A549 treated with Mapracorat at 1 μM for 4 hours (cell line): ENCODE results near the gene QPCT. TPM values are rescaled to one million over a fixed set of nuclear protein-coding genes. Genes with fewer than 3 reads are reported as not detected.

Source experiments
- total RNA-seq: library from RNA; stranded (reverse); fragments of 200-300 nt; extraction: Qiagen RNA extraction; gene quantifications from 5 replicates; pipeline ENCODE4 v1.2.3, GENCODE V29; 2022

Gene QPCT
- 20.4 to 22.7 TPM (median 21.6 TPM) in 5 replicates for total RNA-seq

DNA sequence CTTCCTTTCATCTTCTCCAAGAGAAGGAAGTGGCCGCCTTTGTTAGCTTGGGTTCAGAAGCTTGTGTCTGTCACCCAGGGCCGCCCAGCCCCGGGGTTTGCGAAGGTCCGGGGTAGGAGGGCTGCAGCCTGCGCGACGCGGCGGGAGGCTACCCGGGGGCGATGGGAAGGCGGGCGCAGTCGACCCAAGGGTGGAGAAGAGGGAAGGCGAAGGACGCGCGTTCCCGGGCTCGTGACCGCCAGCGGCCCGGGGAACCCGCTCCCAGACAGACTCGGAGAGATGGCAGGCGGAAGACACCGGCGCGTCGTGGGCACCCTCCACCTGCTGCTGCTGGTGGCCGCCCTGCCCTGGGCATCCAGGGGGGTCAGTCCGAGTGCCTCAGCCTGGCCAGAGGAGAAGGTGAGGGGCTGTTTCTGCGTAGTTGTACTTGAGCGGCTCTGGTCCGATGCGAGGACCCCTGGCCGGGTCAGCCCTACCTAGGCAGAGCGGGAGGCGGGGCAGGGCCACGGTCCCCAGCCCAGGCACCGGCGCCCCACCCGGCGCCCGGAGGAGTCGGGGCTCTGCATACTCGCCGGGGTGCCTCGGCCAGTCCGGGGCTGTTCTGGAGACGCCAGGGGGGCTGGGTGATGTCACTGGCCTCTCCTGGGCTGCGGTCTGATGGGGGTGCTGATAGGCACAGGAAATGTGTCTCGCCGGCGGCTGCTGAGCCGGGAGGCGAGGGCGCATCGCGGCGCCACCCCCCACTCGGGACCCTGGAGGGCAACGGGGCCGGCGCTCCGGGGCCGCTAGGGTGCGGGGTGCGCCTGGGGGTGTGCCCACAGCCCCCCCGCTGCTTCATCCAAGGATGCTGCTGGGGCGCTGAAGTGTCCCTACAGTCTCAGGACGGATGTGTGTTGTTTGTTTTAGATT lies at the start of gene QPCT:
TSS of gene QPCT (plus strand) at position 178 of the 909 bp plus-strand sequence. CDS start at position 280, 102 bp downstream.

DNA sequence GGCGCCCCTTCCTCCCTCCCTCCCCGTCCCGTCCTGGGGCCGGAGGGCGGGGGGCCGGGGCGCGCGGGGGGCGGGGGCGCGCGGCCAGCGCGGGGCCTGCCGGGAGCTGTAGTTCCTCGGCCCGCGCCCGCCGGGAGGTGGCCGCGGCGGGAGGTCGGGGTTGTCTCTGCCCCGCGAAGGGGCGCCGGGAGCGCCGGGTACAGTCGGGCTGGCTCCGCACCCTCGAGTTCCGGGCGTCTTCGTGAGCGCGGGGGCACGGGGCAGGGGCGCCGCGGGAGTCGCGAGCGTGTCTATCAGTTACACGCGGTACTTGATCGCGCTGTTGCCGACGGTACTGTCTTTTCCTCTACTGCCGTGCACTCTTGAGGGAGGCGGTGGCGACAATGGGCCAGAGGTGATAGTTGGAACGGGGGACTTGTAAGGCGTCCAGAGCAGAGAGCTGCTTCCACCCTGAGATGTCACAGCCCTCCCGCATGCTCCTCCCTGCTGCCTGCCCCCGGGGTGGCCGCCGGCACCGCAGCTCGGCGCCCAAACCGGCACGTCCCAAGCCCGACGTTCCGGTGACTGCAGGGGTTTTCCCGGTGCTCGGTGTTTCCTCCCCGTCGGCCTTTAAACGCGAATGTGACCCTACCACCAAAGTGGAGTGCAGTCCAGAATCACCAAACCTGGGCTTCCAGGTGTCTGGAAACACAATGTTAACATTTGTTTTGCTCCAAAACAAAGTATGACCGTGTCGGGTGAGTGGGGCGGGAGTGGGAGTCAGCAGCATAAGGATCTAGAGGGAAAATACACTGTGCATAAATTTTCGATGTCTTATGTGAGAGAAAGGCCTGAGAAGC lies 19.4 kb upstream of the QPCT start, which contains the start of gene PRKD3:
TSS of gene PRKD3 (minus strand) at position 48 of the 839 bp plus-strand sequence. CDS start 8,309 bp downstream, outside the sequence.

Other genes with a start within 250 kb of the QPCT start
- 15.0 to 25.1 TPM (median 22.6 TPM) in 5 replicates for gene EIF2AK2, start 187.7 kb upstream of the QPCT start, total RNA-seq
- not detected in 5 replicates for gene SULT6B1, start 156.0 kb upstream of the QPCT start, total RNA-seq
- 38.3 to 43.0 TPM (median 40.4 TPM) in 5 replicates for gene CEBPZOS, start 148.1 kb upstream of the QPCT start, total RNA-seq
- 65.3 to 80.9 TPM (median 71.0 TPM) in 5 replicates for gene CEBPZ, start 113.0 kb upstream of the QPCT start, total RNA-seq
- 17.0 to 22.3 TPM (median 18.9 TPM) in 5 replicates for gene NDUFAF7, start 113.0 kb upstream of the QPCT start, total RNA-seq
- 8.4 to 15.0 TPM (median 12.7 TPM) in 5 replicates for gene PRKD3, start 19.8 kb upstream of the QPCT start, total RNA-seq